Activated naive CD8-positive, alpha-beta T cell treated with anti-CD3 and anti-CD28 coated beads, Interleukin-2, amount 10 ng/mL, durations not matched to agents 7 days and 5 days (primary cell): ENCODE results near the gene PPIL4. TPM values are rescaled to one million over a fixed set of nuclear protein-coding genes. Genes with fewer than 3 reads are reported as not detected.
A peak's percentile ranks its signal among the peaks of the same experiment; 100 is the strongest.

ENCODE experiments used
- ATAC-seq: fragments of 150-1000 bp; cut with Tn5 transposase; one replicate; pipeline ENCODE4 v1.10.0; 2021; ENCODE audit warnings: low read depth, moderate library complexity
- POLR2A ChIA-PET: fragments of 350-600 bp; sonication (Branson Sonifier 250); formaldehyde crosslinking; loops from one replicate; lab custom pipeline; 2021; ENCODE audit warnings: antibody characterized with exemption; lab: Charles Lee
- DNase-seq: peaks from one replicate; pipeline ENCODE4 v3.0.0; 2021
- H3K27ac Mint-ChIP-seq: one replicate; pipeline ENCODE4 v1.8.0; 2022; ENCODE audit warnings: mild to moderate bottlenecking, mixed read lengths
- H3K27me3 Mint-ChIP-seq: one replicate; pipeline ENCODE4 v1.8.0; 2022; ENCODE audit warnings: mild to moderate bottlenecking, moderate library complexity, mixed read lengths
- H3K36me3 Mint-ChIP-seq: one replicate; pipeline ENCODE4 v1.8.0; 2021; ENCODE audit warnings: mild to moderate bottlenecking, mixed read lengths
- H3K4me1 Mint-ChIP-seq: one replicate; pipeline ENCODE4 v1.8.0; 2021; ENCODE audit warnings: mixed read lengths
- H3K4me3 Mint-ChIP-seq: one replicate; pipeline ENCODE4 v1.8.0; 2022; ENCODE audit warnings: mild to moderate bottlenecking, moderate library complexity, mixed read lengths
- H3K9me3 Mint-ChIP-seq: one replicate; pipeline ENCODE4 v1.8.0; 2021; ENCODE audit warnings: mixed read lengths
- total RNA-seq, 2 experiments: library from RNA; stranded (reverse); gene quantifications; one replicate each; pipeline ENCODE4 v1.2.3, GENCODE V29; 2021

PPIL4 gene
- total RNA-seq, 2 experiments from 2014 or later, result 24.2 to 24.9 TPM

GRCh38 chr6:149487316-149487715 is 58.5 kb downstream of the PPIL4 start:
- no peak overlapping the region for H3K27ac Mint-ChIP-seq
- peaks cover 30% of the 10 kb centered on the region for H3K4me1 Mint-ChIP-seq
- POLR2A ChIA-PET, result no interaction called here
- H3K27me3 Mint-ChIP-seq, result no peaks in the 10 kb centered on the region
- H3K36me3 Mint-ChIP-seq, result no peaks in the 10 kb centered on the region
- H3K9me3 Mint-ChIP-seq, result no peaks in the 10 kb centered on the region
- ATAC-seq (no peak), DNase-seq (no peak)
- H3K4me3 Mint-ChIP-seq, result no peak overlapping the region

GRCh38 chr6:149484733-149485700 is 60.8 kb downstream of the PPIL4 start, which contains the start of gene ZC3H12D:
Gene ZC3H12D (minus strand): TSS chr6:149485014. CDS start chr6:149474543, 10,471 bp downstream.
- peak within 1 kb of the TSS; percentile 88 for H3K4me3 Mint-ChIP-seq
- ATAC-seq, result peak; percentile 79

GRCh38 chr6:149483849-149484655 is 61.8 kb downstream of the PPIL4 start:
- Mint-ChIP-seq H3K9me3 (no peaks in the 10 kb centered on the region), H3K27ac (peak overlapping the region; percentile 95), H3K4me3 (peak overlapping the region; percentile 88), H3K27me3 (no peaks in the 10 kb centered on the region), H3K4me1 (peaks cover 45% of the 10 kb centered on the region), H3K36me3 (peaks cover 5% of the 10 kb centered on the region)
- no peak for ATAC-seq
- DNase-seq, result no peak
- POLR2A ChIA-PET, result interaction anchor here (0.7 to 1.6 kb wide), 3 partner anchors 10 to 1116 kb away, joined by 3 to 4 read pairs (median 4); no protein-coding TSS in a partner anchor

More at GRCh38 chr6:149484733-149485700, 60.8 kb downstream of the PPIL4 start, which contains the start of gene ZC3H12D:
- Mint-ChIP-seq H3K9me3 (no peaks in the 10 kb centered on the region), H3K27me3 (no peaks in the 10 kb centered on the region), H3K4me1 (peaks cover 42% of the 10 kb centered on the region), H3K36me3 (peaks cover 4% of the 10 kb centered on the region), H3K27ac (peak within 1 kb of the TSS; percentile 95)
- POLR2A ChIA-PET, result interaction anchor here (0.7 to 1.6 kb wide), 4 partner anchors 9 to 1116 kb away, joined by 3 to 4 read pairs (median 4); no protein-coding TSS in a partner anchor
- DNase-seq, result peak; percentile 78

- H3K9me3 Mint-ChIP-seq, result no peaks in the 10 kb centered on the region
Measured at GRCh38 chr6:149483334-149483725, 62.5 kb downstream of the PPIL4 start.

GRCh38 chr6:149482545-149483333 is 63.1 kb downstream of the PPIL4 start:
- H3K4me3 Mint-ChIP-seq, result peak overlapping the region; percentile 88
- peak; percentile 50 for DNase-seq
- peak; percentile 5 for ATAC-seq
- no peaks in the 10 kb centered on the region for H3K9me3 Mint-ChIP-seq
- POLR2A ChIA-PET, result interaction anchor here (0.6 to 0.9 kb wide), 2 partner anchors 38 to 166 kb away, joined by 3 to 4 read pairs; partner anchors contain the start of gene TAB2
- no peaks in the 10 kb centered on the region for H3K27me3 Mint-ChIP-seq
- H3K27ac Mint-ChIP-seq, result peak overlapping the region; percentile 95
- H3K4me1 Mint-ChIP-seq, result peaks cover 45% of the 10 kb centered on the region
- H3K36me3 Mint-ChIP-seq, result peaks cover 8% of the 10 kb centered on the region

More at GRCh38 chr6:149483334-149483725, 62.5 kb downstream of the PPIL4 start:
- peak overlapping the region; percentile 95 for H3K27ac Mint-ChIP-seq
- ATAC-seq (no peak), DNase-seq (no peak)
- peaks cover 45% of the 10 kb centered on the region for H3K4me1 Mint-ChIP-seq
- peaks cover 8% of the 10 kb centered on the region for H3K36me3 Mint-ChIP-seq
- no peaks in the 10 kb centered on the region for H3K27me3 Mint-ChIP-seq
- H3K4me3 Mint-ChIP-seq, result peak overlapping the region; percentile 88
- POLR2A ChIA-PET, result interaction anchor here (0.6 to 1.4 kb wide), 3 partner anchors 38 to 166 kb away, joined by 3 to 4 read pairs (median 4); partner anchors contain the start of gene TAB2

GRCh38 chr6:149480502-149481280 is 65.2 kb downstream of the PPIL4 start:
- peaks cover 8% of the 10 kb centered on the region for H3K36me3 Mint-ChIP-seq
- DNase-seq (no peak), ATAC-seq (no peak)
- POLR2A ChIA-PET, result no interaction called here
- no peaks in the 10 kb centered on the region for H3K9me3 Mint-ChIP-seq
- H3K4me1 Mint-ChIP-seq, result peaks cover 46% of the 10 kb centered on the region
- no peaks in the 10 kb centered on the region for H3K27me3 Mint-ChIP-seq
- H3K27ac Mint-ChIP-seq, result peak overlapping the region; percentile 95
- H3K4me3 Mint-ChIP-seq, result peak overlapping the region; percentile 88

GRCh38 chr6:149478631-149479314 is 67.1 kb downstream of the PPIL4 start:
- DNase-seq (no peak), ATAC-seq (no peak)
- H3K27ac Mint-ChIP-seq, result no peak overlapping the region
- peaks cover 30% of the 10 kb centered on the region for H3K4me1 Mint-ChIP-seq
- POLR2A ChIA-PET, result no interaction called here
- no peaks in the 10 kb centered on the region for H3K27me3 Mint-ChIP-seq
- H3K9me3 Mint-ChIP-seq, result no peaks in the 10 kb centered on the region
- no peak overlapping the region for H3K4me3 Mint-ChIP-seq
- H3K36me3 Mint-ChIP-seq, result peaks cover 9% of the 10 kb centered on the region

- DNase-seq (no peak), ATAC-seq (no peak)
- H3K9me3 Mint-ChIP-seq, result no peaks in the 10 kb centered on the region
- peaks cover 31% of the 10 kb centered on the region for H3K4me1 Mint-ChIP-seq
- POLR2A ChIA-PET, result interaction anchor here (0.6 kb wide), 1 partner anchor 12 kb away, joined by 4 read pairs; no protein-coding TSS in a partner anchor
- no peaks in the 10 kb centered on the region for H3K27me3 Mint-ChIP-seq
- peaks cover 11% of the 10 kb centered on the region for H3K36me3 Mint-ChIP-seq
- no peak overlapping the region for H3K4me3 Mint-ChIP-seq
- H3K27ac Mint-ChIP-seq, result no peak overlapping the region
Measured at GRCh38 chr6:149477544-149477943, 68.3 kb downstream of the PPIL4 start.

GRCh38 chr6:149476789-149477455 is 68.9 kb downstream of the PPIL4 start:
- DNase-seq (no peak), ATAC-seq (no peak)
- no peaks in the 10 kb centered on the region for H3K9me3 Mint-ChIP-seq
- H3K27me3 Mint-ChIP-seq, result no peaks in the 10 kb centered on the region
- H3K27ac Mint-ChIP-seq, result no peak overlapping the region
- no peak overlapping the region for H3K4me3 Mint-ChIP-seq
- POLR2A ChIA-PET, result no interaction called here
- peaks cover 11% of the 10 kb centered on the region for H3K36me3 Mint-ChIP-seq
- H3K4me1 Mint-ChIP-seq, result peaks cover 32% of the 10 kb centered on the region

- DNase-seq (no peak), ATAC-seq (no peak)
- POLR2A ChIA-PET, result interaction anchor here (1.7 kb wide), 1 partner anchor 11 kb away, joined by 4 read pairs; the partner anchor contains the start of gene ZC3H12D
- H3K4me1 Mint-ChIP-seq, result peaks cover 24% of the 10 kb centered on the region
- no peak overlapping the region for H3K4me3 Mint-ChIP-seq
- H3K9me3 Mint-ChIP-seq, result no peaks in the 10 kb centered on the region
- H3K36me3 Mint-ChIP-seq, result peaks cover 9% of the 10 kb centered on the region
- no peak overlapping the region for H3K27ac Mint-ChIP-seq
- no peaks in the 10 kb centered on the region for H3K27me3 Mint-ChIP-seq
Measured at GRCh38 chr6:149474108-149474935, 71.5 kb downstream of the PPIL4 start.
